Prostate gland (tissue), 2 donors: ENCODE measurements around the gene LRP2BP. TPM values are rescaled to one million over a fixed set of nuclear protein-coding genes. Genes with fewer than 3 reads are reported as not detected.

Experiments used
- DNase-seq: peaks from one replicate; pipeline ENCODE4 v3.0.0-alpha.2; 2019; ENCODE audit warnings: low spot score
- H3K27ac ChIP-seq, 2 donors: fragments of 200-600 bp; sonication (generic); 2 replicates each; pipeline ENCODE4 v1.5.1; 2017 to 2019
- H3K27me3 ChIP-seq: fragments of 200-600 bp; sonication (generic); replicated peaks from 2 replicates; pipeline ENCODE4 v1.5.1; 2019; ENCODE audit not compliant: insufficient read depth
- H3K36me3 ChIP-seq, 2 donors: fragments of 200-600 bp; sonication (generic); 1 replicate in 1 of 2; 2 replicates in 1 of 2; pipeline versions ENCODE4 v1.5.1 to v1.8.1; 2017 to 2019
- H3K4me1 ChIP-seq: fragments of 200-600 bp; sonication (generic); replicated peaks from 2 replicates; pipeline ENCODE4 v1.5.1; 2019
- H3K4me3 ChIP-seq, 2 donors: fragments of 200-600 bp; sonication (generic); 2 replicates each; pipeline ENCODE4 v1.5.1; 2017 to 2019
- H3K9me3 ChIP-seq: fragments of 200-600 bp; sonication (generic); 2 replicates; pipeline ENCODE4 v1.5.1; 2017
- CTCF ChIP-seq, 4 experiments: fragments of 200-600 bp in 2 of 4; fragments of 450-650 bp in 2 of 4; sonication (generic) in 2 of 4; IDR thresholded peaks; 1 replicate in 3 of 4; 2 replicates in 1 of 4; pipeline ENCODE4 v1.5.1; 2016 to 2019; ENCODE audit warnings: antibody characterized with exemption in 4 of 4, mild to moderate bottlenecking in 2 of 4, moderate library complexity in 2 of 4
- POLR2A ChIP-seq: fragments of 450-650 bp; IDR thresholded peaks from one replicate; pipeline ENCODE4 v1.6.1; 2016; ENCODE audit warnings: antibody characterized with exemption, mild to moderate bottlenecking
- POLR2AphosphoS5 ChIP-seq: sonication (generic); formaldehyde crosslinking; IDR thresholded peaks from one replicate; pipeline ENCODE4 v1.6.1; 2017; ENCODE audit warnings: antibody characterized with exemption
- WGBS: methylation state at CpG from one replicate; pipeline ENCODE4 v1.1.5; 2018; 5-methylcytosine and 5-hydroxymethylcytosine counted together
- intact Hi-C: fragments of 100-400 bp; cut with DNase I; formaldehyde crosslinking; loops from one replicate; pipeline ENCODE4 v1.14.2; 2022
- total RNA-seq, 2 donors: library from RNA; depleted of rRNA; stranded (reverse); fragments of >200 nt; gene quantifications; one replicate each; pipeline ENCODE4 v1.1.0, GENCODE V29; 2016

Gene LRP2BP
- total RNA-seq, 2 donors from 2014 or later, result 0.32 to 1.4 TPM

DNA sequence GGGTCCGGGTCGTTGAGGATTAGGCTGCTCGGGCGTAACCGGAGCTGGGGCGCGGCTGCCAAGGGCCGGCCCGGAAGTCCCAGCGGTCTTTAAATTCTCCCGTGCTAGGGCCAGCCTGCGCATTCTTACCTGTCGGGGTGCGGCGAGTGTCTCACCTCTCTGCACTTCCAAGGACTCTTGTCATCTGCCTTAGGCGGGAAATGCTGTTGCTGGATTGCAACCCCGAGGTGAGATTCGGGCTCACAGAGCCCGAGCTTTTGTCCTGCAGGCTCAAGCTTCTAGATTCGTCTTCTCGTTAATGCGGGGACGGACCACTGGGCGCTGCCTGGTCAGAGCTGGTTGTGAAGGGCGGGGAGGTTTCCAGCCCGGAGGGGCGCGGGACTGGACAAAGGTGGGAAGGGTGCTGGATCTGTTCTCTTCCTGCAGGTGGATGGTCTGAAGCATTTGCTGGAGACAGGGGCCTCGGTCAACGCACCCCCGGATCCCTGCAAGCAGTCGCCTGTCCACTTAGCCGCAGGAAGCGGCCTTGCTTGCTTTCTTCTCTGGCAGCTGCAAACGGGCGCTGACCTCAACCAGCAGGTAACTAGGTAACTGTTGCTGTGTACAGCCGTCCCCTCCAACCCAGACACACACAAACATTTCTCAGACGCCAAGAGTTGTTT, 1.1 kb upstream of the LRP2BP start, which contains the start of gene ANKRD37:
ANKRD37 (plus strand) TSS at position 118 of the 662 bp plus-strand sequence; CDS start at position 201, 83 bp downstream.
- H3K4me1 ChIP-seq, result no peaks in the 10 kb centered on the region
- TF ChIP-seq POLR2A (peak; percentile 65), POLR2AphosphoS5 (peak; percentile 84), CTCF (IDR thresholded peaks at IDR 0.05) (no peak)
- H3K27ac ChIP-seq, result peak within 1 kb of the TSS; percentile 99 to 100
- no peaks in the 10 kb centered on the region for H3K9me3 ChIP-seq
- intact Hi-C loops, result loop anchor here (5.0 to 10.0 kb wide), 4 partner anchors 185 to 638 kb away; partner anchors contain the start of gene SLC25A4
- H3K36me3 ChIP-seq, result peaks cover 0 to 2% of the 10 kb centered on the region in 2 donors
- H3K27me3 ChIP-seq, result no peaks in the 10 kb centered on the region
- 6% methylated on average over 38 of the region's 38 CpGs for WGBS
- peak; percentile 59 for DNase-seq
- H3K4me3 ChIP-seq, result peak within 1 kb of the TSS; percentile 59 to 80

- Histone ChIP-seq H3K4me3 (peak overlapping the region; percentile 59 to 80), H3K9me3 (no peaks in the 10 kb centered on the region), H3K27ac (peak overlapping the region; percentile 99 to 100), H3K27me3 (no peaks in the 10 kb centered on the region), H3K36me3 (peaks cover 0 to under 1% of the 10 kb centered on the region in 2 donors), H3K4me1 (no peaks in the 10 kb centered on the region)
- intact Hi-C loops, result loop anchor here (5.0 to 10.0 kb wide), 4 partner anchors 184 to 639 kb away; partner anchors contain the start of gene SLC25A4
- TF ChIP-seq POLR2A (no peak), POLR2AphosphoS5 (peak; percentile 85)
- peak; percentile 98 for DNase-seq
- WGBS, result under 1% methylated on average over 75 of the region's 98 CpGs
Observed at GRCh38 chr4:185395956-185396723, 416 bp upstream of the LRP2BP start.

DNA sequence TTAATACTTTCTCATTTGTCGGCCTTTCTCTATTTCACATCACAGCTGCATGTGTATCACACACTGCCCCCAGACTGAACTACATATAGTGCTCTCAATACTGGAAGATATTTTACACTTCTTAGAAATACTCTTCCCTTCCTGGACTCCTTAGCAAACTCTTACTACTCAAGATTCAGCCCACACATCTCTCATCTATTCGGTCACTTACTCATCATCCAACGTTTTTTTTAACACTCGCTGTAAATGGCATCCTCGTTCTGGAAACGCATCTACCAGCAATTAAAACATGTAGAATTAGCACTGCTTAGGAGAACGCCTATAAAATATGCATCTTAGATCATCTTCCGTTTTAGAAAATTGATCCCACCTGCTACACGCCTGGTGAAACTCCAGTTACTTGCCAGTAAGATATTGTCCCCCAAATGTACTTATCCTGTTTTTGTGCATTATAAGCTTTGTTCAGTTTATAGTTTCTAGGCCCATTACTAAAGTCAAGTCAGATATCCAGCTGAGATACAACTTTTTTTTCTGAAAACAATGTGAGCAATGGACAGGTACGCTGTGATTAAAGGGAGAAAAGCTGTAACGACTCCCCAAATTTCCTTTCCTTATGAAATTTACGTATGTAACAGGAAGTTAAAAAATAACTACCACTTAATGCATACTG, 1.0 kb downstream of the LRP2BP start:
- intact Hi-C loops, result loop anchor here (5.0 to 10.0 kb wide), 4 partner anchors 182 to 640 kb away; partner anchors contain the start of gene SLC25A4
- H3K4me1 ChIP-seq, result no peaks in the 10 kb centered on the region
- peak overlapping the region; percentile 99 to 100 for H3K27ac ChIP-seq
- no peaks in the 10 kb centered on the region for H3K9me3 ChIP-seq
- no peaks in the 10 kb centered on the region for H3K27me3 ChIP-seq
- peak overlapping the region; percentile 59 to 80 for H3K4me3 ChIP-seq
- no peaks in the 10 kb centered on the region for H3K36me3 ChIP-seq
- WGBS, result 22% methylated on average over 12 of the region's 12 CpGs
- no peak for DNase-seq
- TF ChIP-seq POLR2AphosphoS5, result no peak
- TF ChIP-seq CTCF (IDR thresholded peaks at IDR 0.05), result no peak
- TF ChIP-seq POLR2A, result no peak

DNA sequence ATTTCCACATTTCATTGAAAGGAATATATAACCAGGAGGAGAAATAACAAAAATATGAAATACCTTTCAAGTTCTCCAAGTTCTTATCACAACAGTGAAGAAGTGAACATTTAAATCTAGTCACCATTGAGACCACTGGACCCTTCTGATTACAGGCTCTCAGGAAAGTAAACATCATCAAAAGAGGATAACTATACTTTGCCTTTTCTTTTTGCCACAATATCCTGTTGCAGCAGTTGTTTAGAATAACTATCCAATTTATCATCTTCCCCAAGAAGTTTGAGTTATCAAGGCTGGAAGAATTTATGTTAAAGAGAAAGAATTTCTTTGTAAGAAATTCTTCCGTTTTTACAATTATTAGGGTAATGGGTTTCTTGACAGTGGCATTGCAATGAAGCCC, 3.6 kb downstream of the LRP2BP start:
- intact Hi-C loops, result loop anchor here (10.0 kb wide), 2 partner anchors 203 to 643 kb away; no protein-coding TSS in a partner anchor
- Histone ChIP-seq H3K9me3 (no peaks in the 10 kb centered on the region), H3K36me3 (no peaks in the 10 kb centered on the region), H3K27me3 (no peaks in the 10 kb centered on the region), H3K4me1 (no peaks in the 10 kb centered on the region), H3K27ac (no peak overlapping the region), H3K4me3 (no peak overlapping the region)
- no peak for DNase-seq
- TF ChIP-seq POLR2AphosphoS5 (no peak), CTCF (IDR thresholded peaks at IDR 0.05) (no peak), POLR2A (no peak)
- 95% methylated on average over 1 of the region's 1 CpG for WGBS

- no peak overlapping the region for H3K4me3 ChIP-seq
- DNase-seq, result no peak
- TF ChIP-seq CTCF (IDR thresholded peaks at IDR 0.05) (no peak), POLR2A (no peak), POLR2AphosphoS5 (no peak)
- 93% methylated on average over 6 of the region's 6 CpGs for WGBS
- intact Hi-C loops, result loop anchor here (10.0 kb wide), 2 partner anchors 204 to 644 kb away; no protein-coding TSS in a partner anchor
- no peaks in the 10 kb centered on the region for H3K4me1 ChIP-seq
- H3K27me3 ChIP-seq, result no peaks in the 10 kb centered on the region
- no peak overlapping the region for H3K27ac ChIP-seq
- H3K36me3 ChIP-seq, result no peaks in the 10 kb centered on the region
- no peaks in the 10 kb centered on the region for H3K9me3 ChIP-seq
Observed at GRCh38 chr4:185390941-185391340, 4.8 kb downstream of the LRP2BP start.
